IPS-NIHi11 (cell line): ENCODE data around the gene MEIKIN.

Experiments
- DNase-seq: peaks from one replicate; pipeline ENCODE4 v3.0.0; 2012; ENCODE audit warnings: mixed read lengths, low spot score

The MEIKIN gene

GRCh38 chr5:131945551-131946168, at the start of gene MEIKIN:
MEIKIN (minus strand) TSS chr5:131945663; CDS start chr5:131945505, 158 bp downstream.
- DNase-seq = no peak

GRCh38 chr5:131994533-131995226, 49.2 kb upstream of the MEIKIN start:
- DNase-seq = peak; percentile 31

- no peak for DNase-seq
Measured at GRCh38 chr5:131994090-131994489, 48.6 kb upstream of the MEIKIN start.

- DNase-seq = no peak
Measured at GRCh38 chr5:131993676-131994075, 48.2 kb upstream of the MEIKIN start.

GRCh38 chr5:131992370-131992769, 46.9 kb upstream of the MEIKIN start:
- no peak for DNase-seq

- no peak for DNase-seq
Measured at GRCh38 chr5:131991593-131992324, 46.3 kb upstream of the MEIKIN start.

- no peak for DNase-seq
Measured at GRCh38 chr5:131990716-131991115, 45.3 kb upstream of the MEIKIN start.

- DNase-seq = no peak
Measured at GRCh38 chr5:131988601-131989000, 43.1 kb upstream of the MEIKIN start.

- no peak for DNase-seq
Measured at GRCh38 chr5:131987251-131987650, 41.8 kb upstream of the MEIKIN start.

- DNase-seq = no peak
Measured at GRCh38 chr5:131986161-131986912, 40.9 kb upstream of the MEIKIN start.

GRCh38 chr5:131984956-131985665, 39.6 kb upstream of the MEIKIN start:
- no peak for DNase-seq

- DNase-seq = no peak
Measured at GRCh38 chr5:131983244-131983771, 37.8 kb upstream of the MEIKIN start.

- no peak for DNase-seq
Measured at GRCh38 chr5:131981516-131981915, 36.1 kb upstream of the MEIKIN start.

- DNase-seq = no peak
Measured at GRCh38 chr5:131980696-131981095, 35.2 kb upstream of the MEIKIN start.

- DNase-seq = no peak
Measured at GRCh38 chr5:131979816-131980215, 34.4 kb upstream of the MEIKIN start.

GRCh38 chr5:131977212-131977604, 31.7 kb upstream of the MEIKIN start:
- DNase-seq = no peak

- DNase-seq = no peak
Measured at GRCh38 chr5:131976414-131977211, 31.1 kb upstream of the MEIKIN start.

GRCh38 chr5:131974956-131975726, 29.7 kb upstream of the MEIKIN start:
- DNase-seq = peak; percentile 33

GRCh38 chr5:131974622-131974955, 29.1 kb upstream of the MEIKIN start:
- DNase-seq = no peak

GRCh38 chr5:131974016-131974415, 28.6 kb upstream of the MEIKIN start:
- DNase-seq = no peak
